Measurements from ENCODE around the gene PDSS2.
"Not testable (repeated sequence)": the region's sequence is repeated elsewhere in the genome, so short reads cannot be mapped to it uniquely, and the experiment has no call there.

Gene PDSS2

GRCh38 chr6:107475360-107475759, 16.0 kb upstream of the PDSS2 start:
- DNase-seq (ENCODE audit: low read depth in 1 of 2, low spot score in 1 of 2), result not testable (repeated sequence)

- DNase-seq (ENCODE audit: low read depth in 1 of 2, low spot score in 1 of 2), result no peak
These were observed 14.3 kb upstream of the PDSS2 start for GRCh38 chr6:107473660-107474059.

GRCh38 chr6:107470364-107470763, 11.0 kb upstream of the PDSS2 start:
- DNase-seq (ENCODE audit: low read depth in 1 of 2, low spot score in 1 of 2), result no peak

- no peak for DNase-seq (ENCODE audit: low read depth in 1 of 2, low spot score in 1 of 2)
These were observed 6.7 kb upstream of the PDSS2 start for GRCh38 chr6:107466062-107466461.

GRCh38 chr6:107460083-107460631, 793 bp upstream of the PDSS2 start:
- DNase-seq (ENCODE audit: low read depth in 1 of 2, low spot score in 1 of 2), result no peak

- DNase-seq (ENCODE audit: low read depth in 1 of 2, low spot score in 1 of 2), result peak in 1 of 2 donors; percentile 5
These were observed 587 bp downstream of the PDSS2 start for GRCh38 chr6:107458672-107459282.

GRCh38 chr6:107448776-107449175, 10.6 kb downstream of the PDSS2 start:
- no peak for DNase-seq (ENCODE audit: low read depth in 1 of 2, low spot score in 1 of 2)

- no peak for DNase-seq (ENCODE audit: low read depth in 1 of 2, low spot score in 1 of 2)
These were observed 11.6 kb downstream of the PDSS2 start for GRCh38 chr6:107447663-107448216.

GRCh38 chr6:107444277-107444676, 15.1 kb downstream of the PDSS2 start:
- no peak for DNase-seq (ENCODE audit: low read depth in 1 of 2, low spot score in 1 of 2)

GRCh38 chr6:107443608-107444267, 15.6 kb downstream of the PDSS2 start:
- no peak for DNase-seq (ENCODE audit: low read depth in 1 of 2, low spot score in 1 of 2)

GRCh38 chr6:107442938-107443607, 16.3 kb downstream of the PDSS2 start:
- DNase-seq (ENCODE audit: low read depth in 1 of 2, low spot score in 1 of 2), result no peak

GRCh38 chr6:107441682-107442081, 17.7 kb downstream of the PDSS2 start:
- no peak for DNase-seq (ENCODE audit: low read depth in 1 of 2, low spot score in 1 of 2)

- DNase-seq (ENCODE audit: low read depth in 1 of 2, low spot score in 1 of 2), result no peak
These were observed 18.4 kb downstream of the PDSS2 start for GRCh38 chr6:107440936-107441335.

GRCh38 chr6:107439406-107439805, 20.0 kb downstream of the PDSS2 start:
- no peak for DNase-seq (ENCODE audit: low read depth in 1 of 2, low spot score in 1 of 2)

GRCh38 chr6:107437691-107438090, 21.7 kb downstream of the PDSS2 start:
- DNase-seq (ENCODE audit: low read depth in 1 of 2, low spot score in 1 of 2), result no peak

- no peak for DNase-seq (ENCODE audit: low read depth in 1 of 2, low spot score in 1 of 2)
These were observed 22.5 kb downstream of the PDSS2 start for GRCh38 chr6:107436881-107437280.

GRCh38 chr6:107435798-107436197, 23.6 kb downstream of the PDSS2 start:
- DNase-seq (ENCODE audit: low read depth in 1 of 2, low spot score in 1 of 2), result no peak

- no peak for DNase-seq (ENCODE audit: low read depth in 1 of 2, low spot score in 1 of 2)
These were observed 24.6 kb downstream of the PDSS2 start for GRCh38 chr6:107434812-107435211.

GRCh38 chr6:107425951-107426350, 33.4 kb downstream of the PDSS2 start:
- DNase-seq (ENCODE audit: low read depth in 1 of 2, low spot score in 1 of 2), result not testable (repeated sequence)

- no peak for DNase-seq (ENCODE audit: low read depth in 1 of 2, low spot score in 1 of 2)
These were observed 35.8 kb downstream of the PDSS2 start for GRCh38 chr6:107423474-107423990.

- DNase-seq (ENCODE audit: low read depth in 1 of 2, low spot score in 1 of 2), result no peak
These were observed 37.6 kb downstream of the PDSS2 start for GRCh38 chr6:107421696-107422256.
